ENCODE data around the gene ANKRD11.

The ANKRD11 gene

DNA sequence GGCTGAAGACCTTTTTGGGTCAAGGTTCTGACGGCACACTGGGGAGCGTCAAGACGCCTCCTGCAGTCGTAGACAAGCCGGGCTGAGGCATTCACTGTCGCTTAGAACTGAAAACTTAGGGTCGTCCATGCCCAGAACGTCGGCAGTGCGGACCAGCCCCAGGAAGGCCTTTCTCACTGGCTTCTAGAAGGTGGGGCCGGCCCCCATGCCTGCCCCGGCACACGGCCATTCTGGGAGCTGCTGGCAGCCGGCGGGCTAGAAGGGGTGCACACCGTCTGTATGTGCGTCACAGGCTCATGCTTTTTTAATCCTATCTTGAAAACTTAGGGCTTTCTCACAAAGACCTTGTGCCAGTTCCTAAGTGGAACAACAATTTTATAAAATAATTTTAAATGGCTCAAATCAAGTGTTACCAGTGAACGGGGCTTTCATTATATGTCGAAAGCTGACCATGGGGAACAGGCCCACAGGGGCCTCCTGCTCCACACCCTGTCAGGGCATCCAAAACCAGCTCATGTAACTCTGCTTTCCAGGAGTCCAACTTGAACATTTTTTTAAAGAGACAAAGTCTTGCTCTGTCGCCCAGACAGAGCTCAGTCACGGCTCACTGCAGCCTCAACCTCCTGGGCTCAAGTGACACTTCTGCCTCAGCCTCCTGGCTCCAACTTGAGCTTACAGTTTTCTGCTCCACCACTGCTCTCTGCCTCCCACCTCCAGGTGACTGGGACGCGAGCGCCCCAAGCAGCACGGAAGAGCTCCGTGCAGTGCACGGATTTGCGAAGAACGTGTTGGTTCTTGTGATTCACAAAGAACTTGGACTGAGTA lies 111.2 kb downstream of the ANKRD11 start:
- peak; percentile 29 for TF ChIP-seq CTCF (IDR thresholded peaks at IDR 0.05; ENCODE audit: low read depth, low read length)
- no peaks in the 10 kb centered on the region for H3K27me3 ChIP-seq (ENCODE audit: insufficient read depth, low read depth, severe bottlenecking)
- H3K4me3 ChIP-seq (ENCODE audit: low read depth, low read length), result no peak overlapping the region
- no peaks in the 10 kb centered on the region for H3K9me3 ChIP-seq (ENCODE audit: severe bottlenecking)
- peak; percentile 37 for DNase-seq
- no peak overlapping the region for H3K27ac ChIP-seq
- H3K36me3 ChIP-seq, result no peaks in the 10 kb centered on the region

DNA sequence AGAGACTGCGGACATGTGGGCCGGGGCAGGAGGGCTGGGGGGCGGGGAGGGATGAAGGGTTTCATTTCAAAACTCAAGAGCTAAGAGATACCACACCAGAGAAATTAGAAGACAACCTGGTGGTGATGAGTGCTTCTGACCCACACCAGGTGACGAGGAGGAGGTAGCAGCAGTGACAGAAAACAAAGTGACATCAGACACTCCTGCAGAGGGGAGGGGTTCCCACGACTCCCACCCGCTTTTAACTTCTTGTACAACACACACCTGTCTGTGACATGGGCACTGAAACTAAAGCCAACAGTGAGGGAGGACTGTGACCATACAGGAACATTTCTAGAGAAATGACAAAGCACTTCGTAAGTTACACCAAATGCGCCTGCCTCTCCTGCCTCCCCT lies 112.9 kb downstream of the ANKRD11 start:
- Histone ChIP-seq H3K36me3 (no peaks in the 10 kb centered on the region), H3K9me3 (ENCODE audit: severe bottlenecking) (no peaks in the 10 kb centered on the region), H3K27ac (no peak overlapping the region), H3K4me3 (ENCODE audit: low read depth, low read length) (no peak overlapping the region), H3K27me3 (ENCODE audit: insufficient read depth, low read depth, severe bottlenecking) (no peaks in the 10 kb centered on the region)
- no peak for TF ChIP-seq CTCF (IDR thresholded peaks at IDR 0.05; ENCODE audit: low read depth, low read length)
- DNase-seq, result no peak

DNA sequence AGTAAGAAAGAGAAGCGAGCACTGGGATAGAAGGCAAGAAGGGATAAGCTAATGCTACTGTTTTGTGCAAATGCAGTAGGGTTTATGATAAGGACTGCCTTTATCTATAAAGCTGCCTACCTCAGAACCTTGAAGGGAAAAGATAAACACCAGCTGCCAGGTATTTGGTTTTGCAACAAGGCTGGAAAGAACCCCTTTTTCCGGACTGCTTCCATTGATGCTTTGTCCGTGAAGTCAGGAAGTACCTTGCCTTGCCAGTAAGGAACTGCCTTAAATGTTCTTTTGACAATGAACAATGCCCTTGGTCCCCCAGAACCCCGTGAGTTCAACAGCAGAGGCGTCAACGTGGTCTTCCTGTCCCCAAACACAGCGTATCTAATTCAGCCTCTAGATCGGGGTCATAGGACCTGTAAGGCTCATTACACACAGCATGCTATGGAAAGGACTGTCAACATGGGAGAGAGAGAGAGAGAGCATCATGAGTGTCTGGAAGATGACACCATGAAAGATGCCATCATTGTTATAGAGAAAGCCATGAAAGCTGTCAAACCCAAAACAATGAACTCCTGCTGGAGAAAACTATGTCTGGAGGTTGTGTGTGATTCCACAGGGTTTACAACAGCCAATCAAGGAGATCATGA lies 113.4 kb downstream of the ANKRD11 start:
- no peak for TF ChIP-seq CTCF (IDR thresholded peaks at IDR 0.05; ENCODE audit: low read depth, low read length)
- Histone ChIP-seq H3K9me3 (ENCODE audit: severe bottlenecking) (no peaks in the 10 kb centered on the region), H3K27me3 (ENCODE audit: insufficient read depth, low read depth, severe bottlenecking) (no peaks in the 10 kb centered on the region), H3K27ac (no peak overlapping the region), H3K4me3 (ENCODE audit: low read depth, low read length) (no peak overlapping the region), H3K36me3 (no peaks in the 10 kb centered on the region)
- DNase-seq, result no peak

DNA sequence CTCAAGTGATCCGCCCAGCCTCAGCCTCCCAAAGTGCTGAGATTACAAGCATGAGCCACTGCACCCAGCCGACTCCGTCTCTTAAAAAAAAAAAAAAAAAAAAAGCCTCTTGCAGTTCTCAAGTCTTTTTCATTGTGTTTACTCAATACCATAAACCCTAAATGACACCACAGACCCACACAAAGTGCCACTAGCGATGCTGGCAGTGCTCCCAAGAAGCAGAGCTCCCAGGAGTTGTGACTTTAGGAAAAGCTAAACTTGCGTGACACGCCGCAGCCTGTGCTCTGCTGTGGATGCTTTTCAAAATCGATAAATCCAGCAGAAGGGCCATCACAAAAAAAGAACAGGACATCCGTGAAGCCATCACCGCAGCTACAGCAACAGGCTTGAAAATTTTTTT lies 114.7 kb downstream of the ANKRD11 start:
- Histone ChIP-seq H3K9me3 (ENCODE audit: severe bottlenecking) (no peaks in the 10 kb centered on the region), H3K27me3 (ENCODE audit: insufficient read depth, low read depth, severe bottlenecking) (no peaks in the 10 kb centered on the region), H3K36me3 (no peaks in the 10 kb centered on the region), H3K4me3 (ENCODE audit: low read depth, low read length) (no peak overlapping the region), H3K27ac (peak overlapping the region; percentile 60; the same call in 1 of the 2 replicates)
- no peak for TF ChIP-seq CTCF (IDR thresholded peaks at IDR 0.05; ENCODE audit: low read depth, low read length)
- DNase-seq, result peak; percentile 13

DNA sequence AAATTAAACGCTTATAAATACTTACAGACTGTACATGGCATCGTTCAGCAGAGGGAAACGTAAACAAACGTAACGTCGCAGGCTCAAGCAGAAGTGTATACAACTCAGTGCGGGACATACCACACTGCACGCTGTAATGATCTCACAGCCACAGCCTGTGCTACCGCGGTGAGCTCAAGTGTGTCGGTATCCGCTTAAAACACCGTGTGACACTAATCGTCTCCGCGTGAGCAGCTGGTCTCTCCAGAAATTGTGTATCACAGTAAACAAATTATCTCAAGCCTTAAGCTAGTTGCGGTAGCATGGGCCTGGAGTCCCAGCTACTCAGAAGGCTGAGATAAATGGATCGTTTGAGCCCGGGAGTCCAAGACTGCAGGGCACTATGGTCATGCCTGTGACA lies 115.3 kb downstream of the ANKRD11 start:
- Histone ChIP-seq H3K4me3 (ENCODE audit: low read depth, low read length) (peak overlapping the region; percentile 34), H3K9me3 (ENCODE audit: severe bottlenecking) (no peaks in the 10 kb centered on the region), H3K27ac (peak overlapping the region; percentile 60), H3K36me3 (no peaks in the 10 kb centered on the region), H3K27me3 (ENCODE audit: insufficient read depth, low read depth, severe bottlenecking) (no peaks in the 10 kb centered on the region)
- TF ChIP-seq CTCF (IDR thresholded peaks at IDR 0.05; ENCODE audit: low read depth, low read length), result no peak
- peak; percentile 74 for DNase-seq
